SIG-M5 treated with dmso at 0.1 percent for 504 hours (cell line): ENCODE data around the gene TNFAIP1.
A peak's percentile ranks its signal among the peaks of the same experiment; 100 is the strongest.

Experiments
- DNase-seq: peaks from one replicate; lab custom pipeline; 2025; ENCODE audit not compliant: unreplicated experiment; lab: John Stamatoyannopoulos, UW

The TNFAIP1 gene

DNA sequence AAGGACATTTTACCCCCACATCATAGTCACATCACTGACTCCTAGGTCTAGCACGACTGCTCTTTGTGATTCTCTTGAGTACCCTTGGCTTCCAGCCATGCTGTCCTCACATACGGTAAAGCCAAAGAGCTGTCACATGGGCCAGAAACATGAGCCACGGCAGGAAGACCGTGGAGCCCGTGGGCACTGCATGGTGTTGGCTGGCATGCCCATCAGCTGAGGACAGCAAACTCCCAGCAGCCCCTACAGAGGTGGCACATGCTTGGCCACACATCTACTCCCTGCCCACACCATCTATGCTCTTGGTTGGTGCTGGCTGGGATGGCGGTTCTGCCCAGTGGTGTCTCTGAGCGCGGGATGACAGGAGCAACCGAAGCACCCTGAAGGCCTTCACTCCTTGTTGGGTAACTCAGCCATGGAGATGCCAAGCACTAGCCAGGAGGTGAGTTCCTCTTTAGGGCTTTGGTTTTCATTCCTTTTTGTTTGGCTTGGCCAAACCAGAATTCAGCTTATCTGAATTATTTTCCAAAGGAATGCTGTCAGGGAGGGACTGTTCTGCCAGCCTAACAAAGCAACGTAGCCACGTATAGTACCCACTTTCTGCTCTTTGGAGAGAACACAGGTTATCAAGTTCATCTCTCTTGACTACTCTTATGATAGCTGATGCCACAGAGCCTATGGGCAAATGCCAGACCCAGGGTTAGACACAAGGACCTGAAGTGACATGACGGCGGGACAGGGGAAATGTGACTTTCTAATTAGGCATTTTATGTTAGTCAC lies 10.0 kb downstream of the TNFAIP1 start:
- DNase-seq, result no peak

DNA sequence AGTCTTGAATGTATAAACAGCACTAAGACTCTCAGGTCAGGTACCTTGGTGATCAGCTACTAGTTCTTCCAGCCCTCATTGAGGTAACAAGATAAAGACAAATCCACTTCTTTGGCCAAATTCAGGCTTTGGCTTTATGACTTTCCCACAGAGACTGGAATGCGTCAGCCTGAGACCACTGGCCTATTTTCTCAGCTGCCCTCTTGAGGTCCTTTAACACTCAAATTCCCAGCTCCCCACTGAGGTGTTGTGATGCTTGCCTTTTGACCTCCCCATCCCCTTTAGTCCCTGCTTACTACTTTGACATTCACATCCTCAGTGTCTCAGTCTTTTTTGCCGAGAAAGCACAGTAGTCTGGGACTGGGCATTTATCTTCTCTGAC lies 10.6 kb downstream of the TNFAIP1 start:
- DNase-seq, result no peak

DNA sequence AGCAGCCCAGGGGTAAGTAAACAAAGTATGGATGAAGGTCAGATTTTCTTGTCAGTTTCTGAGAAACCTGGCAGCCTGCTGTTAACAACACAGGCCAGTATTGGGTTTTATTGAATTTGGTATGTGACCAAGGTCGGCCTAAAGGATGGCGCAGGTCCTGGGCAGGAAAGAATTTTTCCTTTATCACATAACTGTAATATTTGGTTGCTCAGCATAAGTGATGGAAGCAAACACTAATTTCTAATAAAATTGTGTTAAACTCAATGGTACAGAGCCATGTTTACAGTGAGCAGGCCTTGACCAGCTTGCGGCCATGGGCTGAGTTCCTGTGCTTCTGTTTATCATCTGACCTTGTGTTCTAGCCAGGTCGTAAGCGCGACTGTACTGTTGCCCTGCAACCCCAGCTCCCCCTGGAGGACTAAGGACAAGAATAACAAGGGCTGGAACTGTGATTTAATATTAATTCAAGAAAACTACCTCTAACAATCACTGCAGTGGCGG lies 11.2 kb downstream of the TNFAIP1 start:
- DNase-seq, result no peak

DNA sequence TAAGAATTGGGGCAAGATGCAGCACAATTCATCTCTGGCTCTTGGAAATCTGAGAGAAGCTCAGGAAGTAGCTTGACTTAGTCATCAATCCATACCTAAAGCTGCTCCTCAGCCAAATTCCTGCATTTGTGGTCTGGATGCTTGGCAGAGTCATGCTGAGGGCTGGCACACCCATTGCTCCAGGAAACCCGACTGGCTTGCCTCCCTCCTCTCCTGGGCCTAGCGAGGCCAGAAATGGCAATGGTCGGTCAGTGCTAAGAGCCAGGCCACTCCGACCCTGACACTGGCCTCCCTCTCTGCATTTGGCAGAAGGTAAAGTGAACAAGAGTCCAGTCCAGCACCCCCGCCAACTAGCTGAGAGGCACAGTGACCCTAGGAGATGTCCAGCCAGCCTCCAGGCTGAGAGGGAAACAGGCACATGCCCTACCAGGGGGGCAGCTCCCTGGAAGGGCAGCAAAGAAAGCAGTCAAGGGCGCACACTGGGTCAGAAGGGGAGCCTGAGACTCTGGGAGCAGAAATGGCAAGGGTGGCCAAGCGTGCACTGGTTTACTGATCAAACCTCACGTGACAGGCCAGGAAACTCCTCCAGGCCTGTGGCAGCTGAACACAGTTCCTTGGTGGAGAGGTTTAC lies 11.8 kb downstream of the TNFAIP1 start:
- DNase-seq, result no peak

DNA sequence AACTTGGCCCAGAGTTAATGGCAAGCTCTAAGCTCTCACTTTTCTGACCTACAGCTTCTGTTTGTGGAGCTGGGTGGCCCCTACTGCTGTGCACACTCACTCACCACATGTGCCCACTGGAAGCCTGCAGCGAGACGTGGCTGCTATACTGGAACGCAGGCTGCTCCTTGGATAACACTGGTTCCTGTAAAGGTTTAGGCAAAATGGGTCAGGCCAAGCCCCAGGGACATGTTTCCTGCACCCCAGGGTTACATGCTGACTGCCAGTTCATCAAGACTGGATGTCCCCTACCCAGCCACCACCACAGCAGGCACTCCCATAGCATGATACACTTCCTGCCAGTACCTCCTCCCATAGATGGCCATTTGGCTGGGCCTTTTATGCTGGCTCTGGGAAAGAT lies 13.4 kb downstream of the TNFAIP1 start:
- DNase-seq, result no peak

DNA sequence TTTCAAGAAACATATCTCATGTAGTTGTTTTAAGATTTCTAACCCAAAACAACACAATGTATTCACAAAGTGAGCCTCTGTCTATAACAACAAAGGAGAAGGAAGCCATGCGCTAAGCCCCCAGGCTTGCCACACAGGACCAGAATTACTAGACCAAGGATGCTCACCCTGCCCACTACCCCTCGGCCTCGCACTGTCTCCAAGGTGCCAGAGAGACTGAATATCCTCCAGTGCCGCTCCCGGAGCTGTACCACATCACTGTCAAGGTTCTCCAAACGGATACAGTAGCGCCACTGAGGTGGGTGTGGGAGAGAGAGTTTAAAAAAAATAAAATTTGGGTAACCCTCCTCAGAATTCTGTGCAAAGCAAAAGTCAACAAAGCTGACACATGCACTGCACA lies 14.7 kb downstream of the TNFAIP1 start:
- DNase-seq, result no peak

DNA sequence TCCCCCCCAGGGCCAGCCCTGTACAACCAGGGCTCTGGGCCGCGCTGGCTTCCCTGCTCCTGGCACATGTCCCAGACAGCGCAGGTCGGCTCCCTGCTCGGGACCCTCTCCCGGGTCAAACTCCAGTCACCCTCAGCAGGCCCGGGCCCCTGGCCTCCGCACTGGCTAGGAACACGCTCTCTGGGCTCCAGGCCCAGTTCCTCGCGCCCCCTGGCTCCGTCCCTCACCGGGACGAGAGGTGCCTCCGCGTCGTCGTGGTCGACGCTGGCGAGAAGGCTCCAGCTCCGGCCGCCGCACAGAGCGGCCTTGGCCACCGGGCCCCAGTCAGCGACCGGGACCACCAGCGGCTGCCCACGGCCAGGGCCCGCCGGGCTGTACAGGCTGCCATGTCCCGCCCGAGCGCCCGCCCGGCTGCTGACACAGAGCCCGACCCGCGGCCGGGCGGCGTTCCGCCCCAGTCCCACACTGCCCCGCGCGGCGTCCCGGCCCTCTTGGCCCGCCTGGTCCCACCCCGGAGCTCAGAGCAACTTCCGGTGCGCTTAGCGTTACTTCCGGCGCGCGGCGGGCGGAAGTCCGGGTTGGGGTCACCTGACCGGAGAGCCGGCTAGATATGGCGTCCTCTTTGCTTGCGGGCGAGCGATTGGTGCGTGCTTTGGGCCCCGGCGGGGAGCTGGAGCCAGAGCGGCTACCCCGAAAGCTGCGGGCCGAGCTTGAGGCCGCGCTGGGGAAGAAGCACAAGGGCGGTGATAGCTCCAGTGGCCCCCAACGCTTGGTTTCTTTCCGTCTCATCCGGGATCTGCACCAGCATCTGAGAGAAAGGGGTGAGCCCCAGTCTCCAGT lies 21.7 kb downstream of the TNFAIP1 start, which contains the start of gene POLDIP2:
Gene POLDIP2 (minus strand): TSS at position 467 of the 840 bp plus-strand sequence. CDS start 79 bp downstream, at position 388.
- peak; percentile 94 for DNase-seq

DNA sequence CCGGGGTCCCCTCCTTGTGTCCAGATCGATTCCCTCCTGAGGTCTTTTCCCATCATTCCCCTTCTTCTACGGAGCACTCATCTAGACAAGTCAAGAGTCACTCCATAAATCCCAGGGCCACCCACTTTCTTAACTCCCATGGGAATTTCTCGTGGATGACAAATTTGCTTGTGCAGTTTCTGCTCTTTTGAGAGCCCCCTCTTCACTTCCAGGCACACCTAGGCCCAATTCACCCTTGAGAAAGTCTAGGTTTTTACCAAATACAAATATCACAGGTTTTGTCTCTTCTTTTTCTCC lies 22.3 kb downstream of the TNFAIP1 start:
- no peak for DNase-seq

DNA sequence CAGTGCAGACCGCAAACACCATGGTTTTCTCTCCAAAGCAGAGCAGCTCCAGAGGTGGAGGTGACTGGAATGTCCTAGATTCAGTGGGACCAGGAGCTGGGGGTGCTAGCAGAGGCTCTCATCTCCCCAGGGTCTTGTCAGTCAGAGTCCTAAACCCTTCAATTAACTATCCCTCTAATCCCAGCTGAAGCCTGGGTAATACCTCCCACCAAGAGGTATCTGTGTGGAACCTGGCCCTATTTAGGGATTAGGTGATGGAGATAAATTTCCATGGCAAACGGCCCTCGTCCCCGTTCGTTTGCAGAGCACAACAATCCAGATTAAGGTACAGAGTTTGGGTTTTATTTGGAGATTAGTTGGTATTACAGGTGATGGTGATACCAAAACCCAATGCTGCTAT lies 27.6 kb downstream of the TNFAIP1 start:
- no peak for DNase-seq

DNA sequence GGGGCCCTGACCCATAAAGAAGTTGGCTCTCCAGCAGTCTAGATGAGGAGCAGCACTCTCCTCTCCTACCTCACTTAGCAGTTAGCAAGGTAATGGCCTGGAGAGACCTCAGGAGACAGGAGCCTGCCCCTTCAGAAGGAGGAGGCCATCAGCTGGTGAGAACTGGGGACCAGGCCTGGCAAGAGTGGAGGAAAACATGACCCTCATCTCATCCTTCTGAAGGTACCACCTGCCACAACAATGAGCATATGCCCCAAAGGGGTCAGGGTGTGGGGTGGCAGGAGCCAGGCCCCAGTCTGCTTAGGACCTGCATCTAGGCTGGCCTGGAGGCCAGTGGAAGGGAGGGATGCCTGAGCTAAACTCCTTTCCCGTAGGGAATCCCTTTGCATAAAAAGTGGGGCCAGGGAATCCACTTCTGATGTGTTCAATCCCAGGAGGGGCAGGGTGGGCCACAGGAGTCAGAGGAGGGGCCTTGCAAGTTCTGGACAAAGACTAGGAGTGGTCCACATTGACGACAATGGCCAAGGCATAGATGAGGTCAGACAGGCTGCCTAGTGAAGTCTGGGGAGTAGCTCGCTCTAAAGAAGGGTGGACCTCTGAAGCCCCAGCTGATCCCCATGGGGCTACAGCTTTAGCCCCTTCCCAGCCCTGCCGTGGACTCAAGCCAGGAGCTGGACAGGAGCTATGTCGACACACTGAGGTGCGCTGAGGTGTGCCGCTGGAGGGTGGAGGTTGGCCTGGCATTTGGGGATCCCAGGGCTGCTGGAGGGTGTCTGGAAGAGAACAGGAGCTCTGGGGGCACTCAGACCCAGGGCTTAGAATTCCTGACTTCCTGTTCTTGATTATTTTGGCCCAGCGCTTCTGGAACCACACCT lies 28.5 kb downstream of the TNFAIP1 start:
- no peak for DNase-seq

DNA sequence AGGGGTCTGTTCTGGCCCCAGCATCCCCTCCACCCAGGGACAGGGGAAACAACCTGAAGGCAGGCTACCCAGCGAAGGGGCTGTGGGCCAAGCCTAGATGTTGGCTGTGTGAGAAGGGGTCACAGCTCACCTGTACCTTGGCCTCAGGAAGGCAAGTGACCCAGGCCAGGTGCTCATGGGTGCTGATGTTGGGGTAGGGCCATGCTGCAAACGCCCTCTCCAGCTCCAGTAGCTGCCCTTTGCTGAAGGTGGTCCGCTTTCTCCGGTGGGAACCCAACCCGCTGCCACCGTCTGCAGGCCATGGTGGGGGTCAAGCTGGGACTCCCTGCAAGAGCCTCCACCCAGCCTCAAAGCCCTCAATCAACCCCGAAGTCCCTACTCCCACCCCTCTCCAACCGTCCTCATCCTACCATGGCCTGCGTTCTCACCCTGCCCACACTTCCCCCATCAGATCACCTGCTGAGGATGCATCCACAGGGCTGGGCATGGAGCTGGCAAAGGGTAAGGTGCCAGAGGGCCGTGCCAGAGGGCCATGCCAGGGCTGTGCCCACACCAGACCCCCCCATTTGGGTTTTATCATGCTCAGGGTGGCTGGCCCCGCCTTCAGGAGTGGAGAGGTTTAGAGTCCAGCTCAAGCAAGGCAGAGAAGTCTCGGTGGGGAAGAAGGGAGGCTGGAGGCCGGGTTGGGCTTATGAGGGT lies 29.3 kb downstream of the TNFAIP1 start, which contains the start of gene SEBOX:
Gene SEBOX (minus strand): TSS at position 535 of the 699 bp plus-strand sequence. CDS start 48 bp downstream, at position 487.
- no peak for DNase-seq

DNA sequence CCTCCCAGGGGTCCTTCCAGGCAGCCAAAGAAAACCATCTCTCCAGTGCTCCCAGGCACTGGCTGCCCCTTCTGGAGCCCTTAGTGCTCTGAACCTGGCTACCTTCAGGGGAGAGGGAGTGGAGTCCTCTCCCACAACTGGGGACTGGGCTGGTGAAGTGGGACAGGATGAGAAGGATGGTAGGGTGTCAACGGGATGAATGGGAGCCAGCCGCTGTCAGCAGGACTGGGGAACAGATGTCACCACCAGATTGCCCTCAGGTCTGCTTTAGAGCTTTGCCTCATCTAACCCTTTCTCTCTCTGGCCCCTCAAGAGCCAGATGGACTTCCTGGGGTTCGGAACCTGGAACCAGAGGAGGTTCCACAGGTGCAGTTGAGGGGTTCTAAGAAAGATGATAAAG lies 29.9 kb downstream of the TNFAIP1 start:
- no peak for DNase-seq

DNA sequence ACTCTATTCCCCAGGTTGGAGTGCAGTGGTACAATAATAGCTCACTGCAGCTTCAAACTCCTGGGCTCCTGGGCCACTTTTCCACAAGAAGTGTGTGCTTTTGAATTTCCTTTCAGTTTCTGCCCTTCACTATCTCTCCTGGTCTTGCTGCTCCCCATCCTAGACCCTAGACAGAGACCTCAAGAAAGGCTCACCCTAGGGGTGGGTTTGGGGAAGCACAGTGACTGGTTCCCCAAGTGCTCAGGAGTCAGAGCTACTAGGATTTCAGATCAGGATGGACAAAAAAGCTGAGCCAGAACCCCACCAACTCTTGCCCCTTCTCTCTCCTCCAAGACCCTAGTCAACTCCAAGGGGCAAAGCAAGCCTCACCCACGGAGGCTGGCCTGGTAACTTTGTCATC lies 31.0 kb downstream of the TNFAIP1 start:
- no peak for DNase-seq

DNA sequence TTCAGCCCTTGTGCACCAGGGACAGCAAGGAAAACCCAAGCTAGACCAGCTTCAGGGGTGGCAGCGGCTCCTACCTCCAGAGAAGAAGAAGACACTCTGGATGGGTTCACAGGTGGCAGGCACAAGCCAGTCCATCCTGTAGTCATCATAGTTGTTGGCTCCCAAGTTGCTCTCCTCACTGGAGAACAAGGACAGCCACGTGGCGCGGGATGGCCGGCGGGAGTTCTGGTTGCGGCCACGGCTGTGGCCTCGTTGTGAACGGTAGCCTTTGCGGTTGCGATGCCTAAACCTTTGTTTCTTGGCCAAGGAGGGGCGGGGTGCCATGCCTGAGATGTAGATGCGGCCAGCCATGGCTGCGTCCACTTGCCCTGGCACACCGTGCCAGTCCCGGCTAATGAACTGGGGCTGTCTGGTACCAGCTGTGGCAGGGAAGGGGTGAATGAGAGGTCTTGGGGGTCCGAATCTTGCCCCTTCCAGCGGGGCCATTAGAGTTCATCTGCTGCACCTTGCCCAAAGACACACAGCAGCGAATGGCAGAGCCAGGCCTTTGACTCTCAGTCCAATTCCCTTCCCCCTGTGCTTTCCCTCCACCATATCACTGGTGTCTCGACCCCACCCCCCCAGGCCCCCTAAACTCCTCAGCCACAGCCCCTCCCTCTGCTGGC lies 32.2 kb downstream of the TNFAIP1 start:
- DNase-seq, result no peak

DNA sequence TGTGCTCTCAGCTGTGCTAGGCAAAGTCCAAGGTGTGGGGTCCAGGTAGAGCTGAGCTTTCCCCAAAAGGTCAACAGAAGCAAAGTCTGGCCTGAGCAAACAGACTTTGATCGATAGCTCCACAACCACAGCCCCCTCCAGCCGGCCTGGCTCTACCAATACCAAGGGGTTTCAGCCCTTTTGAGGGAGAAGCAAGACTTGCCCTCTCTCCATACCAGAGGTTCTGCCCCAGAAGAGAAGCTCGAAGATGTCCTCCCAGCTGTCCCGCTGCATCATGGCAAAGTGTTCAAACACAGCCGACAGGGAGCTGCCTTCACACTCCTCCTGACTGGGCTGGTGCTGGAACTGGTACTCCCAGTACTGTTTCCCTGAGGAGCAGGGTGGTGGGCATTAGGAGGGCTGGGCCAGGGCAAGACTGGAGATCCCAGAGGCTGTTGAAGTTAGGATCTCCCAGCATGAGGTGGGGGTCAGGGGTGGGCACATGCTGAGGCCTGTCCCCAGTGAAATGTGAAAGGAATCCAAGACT lies 32.8 kb downstream of the TNFAIP1 start:
- no peak for DNase-seq

DNA sequence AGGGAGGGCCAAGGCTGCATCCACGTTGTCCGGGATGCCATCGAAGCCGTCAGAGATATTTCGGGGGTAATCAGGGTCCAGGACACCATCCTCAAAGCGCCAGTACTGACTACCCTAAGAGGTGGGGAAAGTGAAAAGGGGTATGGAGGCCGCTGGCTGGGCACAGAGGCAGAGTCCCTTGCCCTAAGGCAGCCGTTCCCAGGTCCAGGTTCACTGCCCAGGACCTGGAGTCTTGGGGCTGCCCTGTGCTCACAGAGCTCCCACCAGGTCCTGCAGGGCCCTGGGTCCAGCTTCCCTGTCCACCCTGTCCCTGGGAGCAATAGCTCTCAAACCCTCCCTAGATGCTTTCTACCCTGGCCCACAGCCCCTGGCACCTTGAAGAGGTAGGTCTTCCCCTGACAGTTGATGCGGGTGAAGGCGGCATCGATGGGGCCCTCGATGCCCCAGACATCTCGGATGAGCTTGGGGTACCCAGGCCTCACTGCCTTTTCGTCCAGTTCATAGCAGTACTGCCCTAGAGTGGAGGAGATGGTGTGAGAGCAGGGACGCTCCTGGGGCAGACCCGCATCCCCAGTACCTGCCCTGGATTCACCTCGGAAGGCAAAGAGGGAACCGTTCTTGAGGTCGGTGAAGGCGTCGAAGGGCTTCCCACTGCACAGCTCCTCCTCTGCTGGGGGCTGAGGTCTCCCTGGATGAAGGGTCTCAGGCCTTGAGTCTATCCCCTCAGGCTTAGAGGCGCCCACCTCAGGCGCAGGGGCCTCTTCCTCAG lies 33.5 kb downstream of the TNFAIP1 start:
- no peak for DNase-seq

DNA sequence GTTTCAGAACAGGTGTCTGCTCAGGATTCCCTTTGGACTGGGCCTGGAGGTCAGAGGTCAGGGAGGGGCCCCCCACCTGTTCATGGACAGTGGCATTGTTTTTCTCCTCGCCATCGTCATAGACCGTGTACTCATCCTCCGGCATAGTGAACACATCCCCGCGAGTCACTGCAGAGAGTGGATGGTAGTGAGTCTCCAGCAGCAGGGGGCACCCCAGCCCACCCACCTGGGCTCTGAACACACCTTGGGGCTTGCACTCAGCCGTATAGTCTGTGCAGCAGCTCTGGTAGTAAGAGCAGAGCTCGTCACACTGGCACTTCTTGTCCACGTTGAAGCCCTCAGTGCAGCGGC lies 34.1 kb downstream of the TNFAIP1 start:
- no peak for DNase-seq

DNA sequence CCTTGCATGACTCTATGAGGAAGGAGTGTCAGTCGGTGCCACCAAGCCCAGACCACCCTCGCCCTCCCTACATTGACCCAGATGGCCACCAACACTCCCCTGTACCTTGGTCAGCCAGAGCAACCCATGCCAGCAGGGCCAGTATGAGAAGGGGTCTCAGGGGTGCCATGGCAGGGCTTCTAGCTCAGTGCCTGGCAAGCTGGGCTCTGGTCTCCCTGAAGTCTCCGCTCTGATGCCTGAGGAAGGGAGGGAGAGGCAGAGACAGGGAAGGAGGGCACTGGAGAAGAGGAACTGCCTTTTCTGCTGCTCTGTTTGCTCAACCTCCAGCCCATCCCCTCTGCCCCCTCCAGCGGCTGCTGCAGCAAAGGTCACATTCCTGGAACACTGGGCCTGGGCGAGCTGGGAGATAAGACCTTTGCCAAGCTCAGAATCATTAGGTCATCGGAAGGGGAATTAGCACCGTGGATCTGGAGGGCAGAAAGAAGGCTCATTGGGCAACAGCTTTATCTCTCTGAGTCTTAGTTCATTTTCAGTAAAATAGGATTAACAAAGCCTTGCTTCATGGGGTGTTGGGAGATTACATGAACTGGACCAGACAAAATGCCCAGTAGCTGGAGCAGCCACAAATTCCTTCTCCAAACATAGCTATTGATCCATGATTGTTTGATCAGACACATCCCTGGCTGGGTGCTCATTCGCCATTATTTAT lies 34.6 kb downstream of the TNFAIP1 start, which contains the start of gene VTN:
Gene VTN (minus strand): TSS at position 273 of the 709 bp plus-strand sequence. CDS start 104 bp downstream, at position 169.
- peak; percentile 58 for DNase-seq
